Activated effector memory CD4-positive, alpha-beta T cell treated with anti-CD3 and anti-CD28 coated beads, Interleukin-2, amount 50 U/mL, for 16 hours (primary cell): ENCODE results near the gene DEXI.

Experiments
- DNase-seq: peaks from one replicate; pipeline ENCODE4 v3.0.0-alpha.2; 2020

The DEXI gene

GRCh38 chr16:10942352-10943063 is at the start of gene DEXI:
TSS of gene DEXI (minus strand) at chr16:10942468. CDS start at chr16:10942005, 463 bp downstream.
- peak; percentile 98 for DNase-seq

GRCh38 chr16:10990378-10990777 is 48.1 kb upstream of the DEXI start:
- DNase-seq: no peak

- no peak for DNase-seq
Observed at GRCh38 chr16:10989559-10989958, 47.3 kb upstream of the DEXI start.

GRCh38 chr16:10988879-10989278 is 46.6 kb upstream of the DEXI start:
- DNase-seq: no peak

GRCh38 chr16:10988164-10988803 is 46.0 kb upstream of the DEXI start:
- peak; percentile 85 for DNase-seq

GRCh38 chr16:10987361-10988163 is 45.3 kb upstream of the DEXI start:
- no peak for DNase-seq

- DNase-seq: no peak
Observed at GRCh38 chr16:10984509-10984908, 42.2 kb upstream of the DEXI start.

- peak; percentile 69 for DNase-seq
Observed at GRCh38 chr16:10983159-10983558, 40.9 kb upstream of the DEXI start.

- DNase-seq: no peak
Observed at GRCh38 chr16:10982465-10983150, 40.3 kb upstream of the DEXI start.

- peak; percentile 76 for DNase-seq
Observed at GRCh38 chr16:10981697-10982216, 39.5 kb upstream of the DEXI start.

- no peak for DNase-seq
Observed at GRCh38 chr16:10980813-10981212, 38.5 kb upstream of the DEXI start.

- no peak for DNase-seq
Observed at GRCh38 chr16:10979717-10980601, 37.7 kb upstream of the DEXI start.

- no peak for DNase-seq
Observed at GRCh38 chr16:10978871-10979446, 36.7 kb upstream of the DEXI start.

- no peak for DNase-seq
Observed at GRCh38 chr16:10978124-10978523, 35.9 kb upstream of the DEXI start.

GRCh38 chr16:10976634-10977033 is 34.4 kb upstream of the DEXI start:
- no peak for DNase-seq

- DNase-seq: no peak
Observed at GRCh38 chr16:10972819-10973464, 30.7 kb upstream of the DEXI start.

- no peak for DNase-seq
Observed at GRCh38 chr16:10972108-10972818, 30.0 kb upstream of the DEXI start.

- DNase-seq: no peak
Observed at GRCh38 chr16:10971560-10971961, 29.3 kb upstream of the DEXI start.

GRCh38 chr16:10970065-10970464 is 27.8 kb upstream of the DEXI start:
- no peak for DNase-seq

- no peak for DNase-seq
Observed at GRCh38 chr16:10969615-10970014, 27.3 kb upstream of the DEXI start.
